ENCODE data around the gene CPNE2.

The CPNE2 gene

DNA sequence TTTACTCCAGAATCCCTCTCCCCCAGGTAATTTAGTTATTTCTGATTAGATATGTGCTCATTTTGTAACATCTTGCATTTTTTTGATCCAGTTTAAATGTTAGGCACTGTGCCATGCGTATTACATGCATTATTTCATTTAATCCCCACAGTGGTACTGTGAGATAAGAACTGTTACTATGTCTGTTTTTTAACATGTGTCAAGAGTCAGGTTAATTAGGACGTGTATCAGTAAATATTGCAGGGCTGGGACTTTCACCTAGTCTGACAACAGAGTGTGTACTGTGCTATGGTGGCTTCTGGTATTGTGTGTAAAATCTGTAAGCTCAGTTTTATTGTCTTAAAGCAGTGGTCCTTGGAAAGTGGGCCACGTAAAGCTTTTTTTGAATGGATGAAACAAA lies 104.4 kb downstream of the CPNE2 start:
- DNase-seq, result no peak

Measured in T-helper 9 cell (primary cell).